Trophoblast cell (in vitro differentiated cells and primary cell): ENCODE data around the gene SPIB. TPM values are rescaled to one million over a fixed set of nuclear protein-coding genes. Genes with fewer than 3 reads are reported as not detected.

Source experiments
- DNase-seq, 2 donors: peaks; one replicate each; pipeline ENCODE4 v3.0.0-alpha.2; 2016
- H2AFZ ChIP-seq: 2 replicates; pipeline ENCODE4 v1.6.1; 2013; ENCODE audit warnings: low read length, moderate library complexity, mild to moderate bottlenecking; ENCODE audit not compliant: insufficient read depth, poor library complexity
- H2AK5ac ChIP-seq: 2 replicates; pipeline ENCODE4 v1.6.1; 2013; ENCODE audit warnings: mild to moderate bottlenecking, low read length
- H2BK120ac ChIP-seq: 2 replicates; pipeline ENCODE4 v1.6.1; 2013; ENCODE audit warnings: low read length, mild to moderate bottlenecking, moderate library complexity; ENCODE audit not compliant: insufficient read depth, poor library complexity
- H2BK12ac ChIP-seq: 2 replicates; pipeline ENCODE4 v1.6.1; 2013; ENCODE audit warnings: mild to moderate bottlenecking, low read length, moderate library complexity
- H2BK5ac ChIP-seq: 2 replicates; pipeline ENCODE4 v1.6.1; 2013; ENCODE audit warnings: low read length, low read depth, moderate library complexity, mild to moderate bottlenecking; ENCODE audit not compliant: poor library complexity
- H3K14ac ChIP-seq: 2 replicates; pipeline ENCODE4 v1.6.1; 2013; ENCODE audit warnings: mild to moderate bottlenecking, low read length
- H3K18ac ChIP-seq: 2 replicates; pipeline ENCODE4 v1.6.1; 2013; ENCODE audit warnings: mild to moderate bottlenecking, low read length
- H3K23ac ChIP-seq: 2 replicates; pipeline ENCODE4 v1.6.1; 2013; ENCODE audit warnings: low read length
- H3K27ac ChIP-seq: 2 replicates; pipeline ENCODE4 v1.5.1; 2013; ENCODE audit warnings: low read depth, mild to moderate bottlenecking, inconsistent platforms, low read length, moderate library complexity
- H3K27me3 ChIP-seq: 2 replicates; pipeline ENCODE4 v1.6.1; 2013; ENCODE audit warnings: inconsistent platforms, mild to moderate bottlenecking, low read length, moderate library complexity; ENCODE audit not compliant: insufficient read depth
- H3K36me3 ChIP-seq, 2 experiments: 1 replicate in 1 of 2; 2 replicates in 1 of 2; pipeline ENCODE4 v1.6.1; 2013; ENCODE audit warnings: low read length in 2 of 2, mild to moderate bottlenecking in 2 of 2, moderate library complexity in 1 of 2; ENCODE audit not compliant: insufficient read depth in 2 of 2, control insufficient read depth in 1 of 2
- H3K4ac ChIP-seq: 2 replicates; pipeline ENCODE4 v1.6.1; 2013; ENCODE audit warnings: low read depth, mild to moderate bottlenecking, low read length, moderate library complexity
- H3K4me1 ChIP-seq, 2 experiments: 1 replicate in 1 of 2; 2 replicates in 1 of 2; pipeline ENCODE4 v1.6.1; 2013; ENCODE audit warnings: low read length in 2 of 2, mild to moderate bottlenecking in 2 of 2, moderate library complexity in 1 of 2; ENCODE audit not compliant: insufficient read depth in 2 of 2, control insufficient read depth in 1 of 2
- H3K4me2 ChIP-seq: 2 replicates; pipeline ENCODE4 v1.6.1; 2013; ENCODE audit warnings: inconsistent platforms, mild to moderate bottlenecking, low read length, moderate library complexity
- H3K4me3 ChIP-seq: 2 replicates; pipeline ENCODE4 v1.5.1; 2013; ENCODE audit warnings: mild to moderate bottlenecking, low read depth, low read length, inconsistent platforms
- H3K79me1 ChIP-seq: one replicate; pipeline ENCODE4 v1.6.1; 2013; ENCODE audit warnings: low read length
- H3K79me2 ChIP-seq: 2 replicates; pipeline ENCODE4 v1.6.1; 2013; ENCODE audit warnings: low read length, mild to moderate bottlenecking; ENCODE audit not compliant: control insufficient read depth, insufficient read depth, poor library complexity
- H3K9ac ChIP-seq: 2 replicates; pipeline ENCODE4 v1.6.1; 2013; ENCODE audit warnings: mild to moderate bottlenecking, low read length
- H3K9me3 ChIP-seq: 2 replicates; pipeline ENCODE4 v1.6.1; 2013; ENCODE audit warnings: low read depth, mild to moderate bottlenecking, control low read depth, inconsistent platforms, low read length; ENCODE audit not compliant: insufficient read depth
- H4K12ac ChIP-seq: 2 replicates; pipeline ENCODE4 v1.6.1; 2013; ENCODE audit warnings: low read depth, mild to moderate bottlenecking, low read length, moderate library complexity
- H4K8ac ChIP-seq: 2 replicates; pipeline ENCODE4 v1.6.1; 2013; ENCODE audit warnings: low read depth, mild to moderate bottlenecking, low read length, moderate library complexity
- H4K91ac ChIP-seq: one replicate; pipeline ENCODE4 v1.6.1; 2013; ENCODE audit warnings: low read depth, mild to moderate bottlenecking, low read length, moderate library complexity
- whole genome bisulfite sequencing: extraction: QIAGEN DNeasy Blood & Tissue Kit; methylation state at CpG from one replicate; pipeline ENCODE4 v1.1.7; 2013; ENCODE audit warnings: missing lambda C conversion rate; ENCODE audit not compliant: insufficient read length, insufficient coverage; ENCODE audit errors: extremely low coverage; 5-methylcytosine and 5-hydroxymethylcytosine counted together
- polyA plus RNA-seq: library from polyadenylated mRNA; stranded (reverse); fragments of 200-250 nt; gene quantifications from 2 replicates; pipeline ENCODE4 v1.2.3, GENCODE V29; 2013

The SPIB gene
- 1.0 and 1.4 TPM in 2 replicates for polyA plus RNA-seq

- Histone ChIP-seq H3K27me3 (peaks cover 2% of the 10 kb centered on the region), H3K79me1 (no peaks in the 10 kb centered on the region), H3K4ac (no peak within 1 kb of the TSS), H3K79me2 (no peaks in the 10 kb centered on the region), H3K18ac (no peak within 1 kb of the TSS), H4K8ac (no peak within 1 kb of the TSS), H3K4me2 (no peak within 1 kb of the TSS), H2BK5ac (no peak within 1 kb of the TSS), H3K23ac (no peak within 1 kb of the TSS), H4K91ac (no peak within 1 kb of the TSS), H3K36me3 (peaks cover 7% of the 10 kb centered on the region in 2 experiments), H3K14ac (no peak within 1 kb of the TSS), H3K9ac (no peak within 1 kb of the TSS), H3K27ac (no peak within 1 kb of the TSS), H3K4me3 (no peak within 1 kb of the TSS), H4K12ac (no peak within 1 kb of the TSS), H2AK5ac (no peak within 1 kb of the TSS), H2AFZ (no peak within 1 kb of the TSS), H3K4me1 (no peaks in the 10 kb centered on the region), H3K9me3 (peaks cover 1% of the 10 kb centered on the region), H2BK12ac (no peak within 1 kb of the TSS), H2BK120ac (no peak within 1 kb of the TSS)
- DNase-seq = no peak
- WGBS = no CpG with 5 or more reads among the region's 34 CpGs
These were observed at the start of gene SPIB for GRCh38 chr19:50418176-50419021. TSS of gene SPIB (plus strand) at chr19:50418938. CDS start at chr19:50418963, 25 bp downstream.

DNA sequence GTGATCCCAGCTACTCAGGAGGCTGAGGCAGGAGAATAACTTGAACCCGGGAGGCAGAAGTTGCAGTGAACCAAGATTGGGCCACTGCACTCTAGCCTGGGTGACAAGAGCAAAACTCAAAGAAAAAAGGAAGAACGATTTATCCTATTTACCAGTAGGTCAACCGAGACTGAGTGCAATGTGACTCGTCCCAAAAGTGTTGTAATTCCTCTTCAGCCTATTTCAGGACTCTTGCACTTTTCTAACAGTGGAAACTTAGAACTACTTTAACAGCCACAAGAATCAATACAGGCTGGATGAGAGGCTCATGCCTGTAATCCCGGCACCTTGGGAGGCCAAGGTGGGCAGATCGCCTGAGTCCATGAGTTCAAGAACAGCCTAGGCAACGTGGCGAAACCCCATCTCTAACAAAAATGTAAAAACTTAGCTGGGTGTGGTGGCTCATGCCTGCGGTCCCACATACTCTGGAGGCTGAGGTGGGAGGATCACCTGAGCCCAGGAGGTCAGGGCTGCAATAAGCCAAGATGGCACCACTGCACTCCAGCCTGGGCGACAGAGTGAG lies 46.7 kb upstream of the SPIB start:
- Histone ChIP-seq H2AK5ac (no peak overlapping the region), H4K91ac (no peak overlapping the region), H3K79me2 (peaks cover 4% of the 10 kb centered on the region), H3K27me3 (no peaks in the 10 kb centered on the region), H3K79me1 (peaks cover 6% of the 10 kb centered on the region), H3K9me3 (no peaks in the 10 kb centered on the region), H2AFZ (no peak overlapping the region), H4K8ac (no peak overlapping the region), H3K4me1 (no peaks in the 10 kb centered on the region), H4K12ac (no peak overlapping the region), H2BK120ac (no peak overlapping the region), H3K4me3 (no peak overlapping the region), H2BK5ac (no peak overlapping the region), H3K4me2 (no peak overlapping the region), H3K23ac (no peak overlapping the region), H3K18ac (no peak overlapping the region), H2BK12ac (no peak overlapping the region), H3K14ac (no peak overlapping the region), H3K36me3 (no peaks in the 10 kb centered on the region), H3K9ac (no peak overlapping the region), H3K27ac (no peak overlapping the region), H3K4ac (no peak overlapping the region)
- DNase-seq = peak in 1 of 2 donors; percentile 62
- WGBS = no CpG with 5 or more reads among the region's 10 CpGs

GRCh38 chr19:50376166-50377050 lies 42.3 kb upstream of the SPIB start, which contains the start of gene NR1H2:
TSS of gene NR1H2 (plus strand) at chr19:50376457. CDS start at chr19:50377606, 1,149 bp downstream.
- H4K91ac ChIP-seq = peak within 1 kb of the TSS; percentile 96

GRCh38 chr19:50377051-50377461 lies 41.7 kb upstream of the SPIB start:
- H3K4ac ChIP-seq = no peak overlapping the region
- H3K36me3 ChIP-seq = peaks cover 46 to 47% of the 10 kb centered on the region in 2 experiments
- H3K18ac ChIP-seq = no peak overlapping the region
- no peak overlapping the region for H3K9ac ChIP-seq
- no peaks in the 10 kb centered on the region for H3K9me3 ChIP-seq
- no peaks in the 10 kb centered on the region for H3K27me3 ChIP-seq
- H3K14ac ChIP-seq = no peak overlapping the region
- no peak overlapping the region for H3K23ac ChIP-seq
- no peak overlapping the region for H4K12ac ChIP-seq
- DNase-seq = peak in 1 of 2 donors; percentile 34
- H4K91ac ChIP-seq = no peak overlapping the region
- no peak overlapping the region for H2AK5ac ChIP-seq
- no peak overlapping the region for H3K4me2 ChIP-seq
- no peak overlapping the region for H2BK12ac ChIP-seq
- no peak overlapping the region for H2BK5ac ChIP-seq
- no peak overlapping the region for H3K27ac ChIP-seq
- peaks cover 3% of the 10 kb centered on the region for H3K79me1 ChIP-seq
- no peak overlapping the region for H2AFZ ChIP-seq
- peaks cover 3% of the 10 kb centered on the region for H3K79me2 ChIP-seq
- no peaks in the 10 kb centered on the region for H3K4me1 ChIP-seq
- H2BK120ac ChIP-seq = no peak overlapping the region
- H4K8ac ChIP-seq = no peak overlapping the region
- WGBS = no CpG with 5 or more reads among the region's 7 CpGs
- H3K4me3 ChIP-seq = no peak overlapping the region

More at GRCh38 chr19:50376166-50377050, 42.3 kb upstream of the SPIB start, which contains the start of gene NR1H2:
- Histone ChIP-seq H4K12ac (peak within 1 kb of the TSS; percentile 96), H2BK5ac (peak within 1 kb of the TSS; percentile 83), H3K9me3 (no peaks in the 10 kb centered on the region), H3K79me1 (peaks cover 3% of the 10 kb centered on the region), H3K18ac (peak within 1 kb of the TSS; percentile 90), H3K4me3 (peak within 1 kb of the TSS; percentile 83), H2BK12ac (no peak within 1 kb of the TSS), H3K4me1 (no peaks in the 10 kb centered on the region), H3K4me2 (peak within 1 kb of the TSS; percentile 72), H3K4ac (peak within 1 kb of the TSS; percentile 75), H3K27ac (peak within 1 kb of the TSS; percentile 89), H2AFZ (peak within 1 kb of the TSS; percentile 84), H3K79me2 (peaks cover 3% of the 10 kb centered on the region), H2BK120ac (peak within 1 kb of the TSS; percentile 94), H3K27me3 (no peaks in the 10 kb centered on the region), H2AK5ac (peak within 1 kb of the TSS; percentile 39), H3K9ac (peak within 1 kb of the TSS; percentile 70), H3K23ac (no peak within 1 kb of the TSS), H3K36me3 (peaks cover 39 to 41% of the 10 kb centered on the region in 2 experiments), H4K8ac (peak within 1 kb of the TSS; percentile 98), H3K14ac (peak within 1 kb of the TSS; percentile 93)
- DNase-seq = peak; percentile 97 to 99
- no CpG with 5 or more reads among the region's 67 CpGs for WGBS
